Amniotic stem cell (primary cell): ENCODE data around the gene SLC25A6.
"Not testable (repeated sequence)": the region's sequence is repeated elsewhere in the genome, so short reads cannot be mapped to it uniquely, and the experiment has no call there.

Source experiments
- DNase-seq: peaks from one replicate; lab custom pipeline; 2025; lab: John Stamatoyannopoulos, UW

Gene SLC25A6

DNA sequence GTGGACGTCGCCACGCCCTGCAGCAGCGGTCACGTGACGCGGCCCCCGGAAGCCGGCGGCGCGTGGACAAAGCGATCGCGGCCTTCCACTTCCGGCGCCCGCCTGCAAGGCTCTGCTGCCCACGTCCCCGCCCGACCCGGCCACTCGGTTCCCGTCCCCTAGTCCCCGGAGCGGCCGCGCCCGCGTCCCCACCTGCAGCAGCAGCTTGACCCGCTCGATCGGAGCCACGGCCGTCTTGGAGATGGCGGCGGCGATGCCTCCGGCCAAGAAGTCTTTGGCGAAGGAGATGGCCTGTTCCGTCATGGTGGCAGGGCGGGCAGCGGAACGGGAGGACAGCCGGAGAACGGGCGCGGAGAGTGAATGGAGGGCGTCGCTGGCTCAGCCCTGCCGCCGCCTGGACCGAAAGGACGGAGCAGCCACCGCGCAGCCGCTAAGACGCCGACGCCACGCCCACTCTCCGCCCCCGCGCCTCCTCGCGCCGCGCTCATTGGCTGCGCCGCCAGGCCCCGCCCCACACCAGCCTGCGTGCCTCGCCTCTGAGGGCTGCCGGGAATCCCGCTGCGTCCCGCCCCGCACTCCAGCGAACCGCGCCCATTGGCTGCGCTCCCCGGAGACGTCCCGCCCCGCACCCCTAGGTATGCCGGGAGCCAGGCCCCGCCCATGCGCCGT, at the start of gene SLC25A6:
SLC25A6 (minus strand) TSS at position 407 of the 669 bp plus-strand sequence; CDS start at position 303, 104 bp downstream.
- no peak for DNase-seq

DNA sequence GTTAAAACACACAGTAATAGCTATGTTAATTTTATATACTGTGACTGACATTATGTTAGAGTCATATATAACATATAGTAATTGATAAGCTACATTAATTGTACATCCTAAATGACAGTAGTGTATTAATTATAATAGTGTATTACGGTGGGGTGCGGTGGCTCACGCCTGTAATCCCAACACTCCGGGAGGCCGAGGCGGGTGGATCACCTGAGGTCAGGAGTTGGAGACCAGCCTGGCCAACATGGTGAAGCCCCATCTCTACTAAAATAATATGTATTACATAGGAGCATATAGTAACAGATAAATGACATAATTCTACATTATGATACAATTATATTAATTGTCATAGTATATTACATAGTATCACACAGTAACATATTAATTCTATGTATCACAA, 48.6 kb upstream of the SLC25A6 start:
- no peak for DNase-seq

DNA sequence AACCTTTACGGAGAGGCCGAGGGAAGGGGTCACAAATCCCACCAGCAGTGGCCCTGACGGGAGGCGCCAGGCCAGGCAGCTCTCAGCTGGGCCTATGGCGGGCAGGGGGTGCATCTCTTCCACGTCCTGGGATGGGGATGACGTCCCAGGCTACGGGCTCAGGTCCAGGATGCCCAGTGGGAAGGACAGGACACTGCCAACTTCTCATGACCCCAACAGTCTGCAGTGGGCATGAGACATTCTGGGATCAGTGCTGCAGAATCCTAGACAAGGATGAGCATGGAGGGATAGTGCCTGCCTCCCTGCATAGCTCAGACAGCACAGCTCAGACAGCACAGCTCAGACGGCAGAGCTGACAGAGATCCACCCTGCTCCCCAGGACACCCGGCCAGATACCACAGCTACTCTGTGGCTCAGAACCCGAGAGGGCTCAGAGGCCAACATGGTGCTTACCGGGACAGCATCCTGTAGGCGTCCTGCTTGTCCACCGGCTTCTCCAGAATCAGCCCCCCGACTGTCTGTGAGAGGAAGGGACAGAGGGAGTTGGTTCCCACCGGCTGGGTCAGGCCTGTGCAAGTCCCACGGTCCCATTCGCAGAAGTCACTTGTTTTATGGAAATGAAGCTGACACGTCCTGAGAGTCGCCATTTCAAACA, 43.5 kb upstream of the SLC25A6 start:
- no peak for DNase-seq

DNA sequence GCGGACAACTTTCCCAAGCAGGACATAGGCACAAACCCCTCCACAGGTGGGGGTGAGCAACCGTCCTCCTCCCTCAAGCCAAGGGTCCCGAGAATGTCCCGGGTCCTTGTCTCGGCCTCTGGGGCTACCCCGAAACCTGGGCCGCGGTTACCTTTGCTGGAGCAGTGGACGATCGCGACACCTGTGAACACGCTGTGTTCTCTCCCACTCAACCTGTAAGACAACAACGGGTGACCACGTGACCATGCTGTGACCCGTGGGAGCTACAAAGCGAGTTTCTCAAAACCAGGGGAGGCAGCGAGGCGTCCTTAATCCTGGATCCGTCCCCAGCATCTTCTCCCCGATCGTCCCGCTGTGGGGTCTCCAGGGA, 42.9 kb upstream of the SLC25A6 start:
- DNase-seq = no peak

DNA sequence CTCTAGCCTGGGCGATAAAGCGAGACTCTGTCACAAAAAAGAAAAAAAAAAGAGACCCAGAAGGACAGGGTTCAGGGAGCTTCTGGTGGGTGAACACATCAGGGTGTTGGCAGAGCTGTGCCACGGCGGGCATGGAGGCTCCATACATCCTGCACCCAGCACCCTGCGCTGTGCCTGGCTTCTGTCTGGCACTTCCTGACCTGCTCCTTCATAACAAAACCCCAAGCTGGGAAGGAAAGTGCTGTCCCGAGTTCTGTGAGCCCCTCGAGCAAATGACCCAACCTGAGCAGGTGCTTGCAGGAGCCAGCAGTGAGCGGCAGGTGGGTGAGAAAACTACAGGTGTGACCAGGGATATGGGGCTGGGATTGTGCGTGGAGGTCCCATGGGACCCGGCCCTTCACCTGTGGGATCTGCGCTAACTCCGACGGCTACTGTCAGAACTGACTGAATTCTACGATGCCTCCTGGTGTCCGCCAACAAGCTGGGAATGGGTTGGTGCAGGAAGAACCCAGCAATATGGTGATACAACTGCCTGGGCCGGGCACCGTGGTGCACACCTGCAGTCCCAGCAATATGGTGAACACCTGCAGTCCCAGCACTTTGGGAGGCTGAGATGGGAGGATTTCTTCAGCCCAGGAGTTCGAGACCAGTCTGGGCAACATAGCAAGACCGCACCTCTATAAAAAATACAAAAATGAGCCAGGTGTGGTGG, 41.9 kb upstream of the SLC25A6 start:
- DNase-seq = no peak

DNA sequence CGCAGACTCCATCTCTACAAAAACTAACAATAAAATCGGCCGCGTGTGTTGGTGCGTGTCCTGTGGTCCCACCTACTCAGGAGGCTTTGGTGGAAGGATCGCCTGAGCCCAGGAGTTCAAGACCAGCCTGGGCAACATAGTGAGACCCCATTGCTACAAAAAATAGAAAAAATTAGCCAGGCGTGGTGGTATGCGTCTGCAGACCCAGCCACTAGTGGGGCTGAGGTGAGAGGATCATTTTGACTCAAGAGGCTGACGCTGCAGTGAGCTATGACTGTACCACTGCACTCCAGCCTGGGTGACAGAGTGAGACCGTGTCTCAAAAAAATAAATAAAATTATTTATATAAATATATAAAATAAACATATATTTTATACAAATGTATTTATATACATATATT, 38.5 kb upstream of the SLC25A6 start:
- DNase-seq = no peak

DNA sequence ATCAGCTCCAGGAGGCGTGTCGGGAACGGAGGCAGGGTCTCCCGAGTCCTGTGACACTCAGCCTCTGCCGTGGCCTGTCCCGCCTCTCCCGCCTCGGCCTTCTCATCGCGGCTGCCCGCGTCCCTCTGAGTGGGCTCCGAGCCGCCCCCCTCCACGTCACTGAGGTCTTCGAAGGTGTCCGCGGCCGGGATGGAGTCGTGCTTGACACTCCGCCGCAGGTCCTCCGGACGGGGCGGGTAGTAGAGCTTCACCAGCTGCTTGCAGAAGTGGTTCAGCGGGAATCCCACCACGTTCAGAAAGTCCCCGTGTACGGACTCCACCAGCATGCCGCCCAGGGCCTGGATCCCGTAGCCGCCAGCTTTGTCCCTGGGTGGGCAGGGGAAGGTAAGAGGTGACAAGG, 35.8 kb upstream of the SLC25A6 start:
- no peak for DNase-seq

DNA sequence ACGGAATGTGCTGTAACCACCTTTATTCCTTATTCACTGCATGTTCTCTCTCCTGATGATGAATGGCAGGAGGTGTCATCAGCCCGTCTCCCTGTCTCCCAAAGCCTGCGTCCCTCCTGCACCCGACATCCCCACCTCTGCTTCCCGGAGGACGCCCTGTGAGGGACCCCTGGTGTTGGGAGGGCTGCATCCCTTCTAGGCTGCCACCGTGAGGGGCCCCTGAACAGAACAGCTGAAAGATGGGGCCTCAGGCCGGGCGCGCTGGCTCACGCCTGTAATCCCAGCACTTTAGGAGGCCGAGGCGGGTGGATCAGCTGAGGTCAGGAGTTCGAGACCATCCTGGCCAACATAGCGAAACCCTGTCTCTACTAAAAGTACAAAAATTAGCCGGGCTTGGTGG, 34.4 kb upstream of the SLC25A6 start:
- DNase-seq = not testable (repeated sequence)

DNA sequence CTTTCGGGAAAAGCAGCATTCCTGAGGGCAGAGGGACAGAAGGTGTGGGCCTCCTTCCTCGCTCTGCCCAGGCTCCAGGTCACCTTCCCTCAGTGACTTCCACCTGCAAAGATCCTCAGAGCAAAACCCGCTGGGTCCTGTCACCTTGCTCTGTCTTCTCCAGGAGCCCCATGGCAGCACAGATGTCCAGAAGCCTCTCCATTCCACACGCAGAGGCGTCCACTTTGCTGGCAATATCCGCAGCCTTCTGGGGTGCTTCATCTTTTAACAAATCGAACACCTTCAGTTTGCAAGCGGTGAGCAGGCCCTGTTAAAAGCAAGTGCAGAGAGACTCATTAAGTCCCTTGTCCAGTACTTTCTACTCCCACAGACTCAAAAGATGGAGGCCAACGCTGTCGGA, 33.5 kb upstream of the SLC25A6 start:
- no peak for DNase-seq

DNA sequence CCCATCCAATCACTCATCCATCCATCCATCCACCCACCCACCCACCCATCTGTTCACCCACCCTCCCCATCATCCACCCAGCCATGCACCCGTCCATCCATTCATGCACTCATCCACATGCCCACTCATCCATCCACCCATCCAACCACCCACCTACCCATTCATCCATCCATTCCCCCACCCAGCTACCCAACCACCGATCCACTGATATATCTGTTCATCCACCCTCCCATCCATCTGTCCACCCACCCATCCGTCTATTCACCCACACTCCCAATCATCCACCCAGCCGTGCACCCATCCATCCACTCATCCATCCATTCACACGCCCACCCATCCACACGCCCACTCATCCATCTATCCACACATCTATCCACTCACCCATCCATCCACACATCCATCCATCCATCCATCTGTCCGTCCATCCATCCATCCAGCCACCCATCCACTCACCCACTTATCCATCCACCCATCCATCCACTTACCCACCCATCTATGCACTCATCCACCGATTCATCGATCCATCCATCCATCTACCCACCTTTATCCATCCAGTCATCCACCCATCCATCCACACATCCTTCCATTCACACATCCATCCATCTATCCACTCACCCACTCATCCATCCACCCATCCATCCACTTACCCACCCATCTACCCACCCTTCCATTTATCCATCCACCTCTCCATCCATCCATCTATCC, 32.4 kb upstream of the SLC25A6 start:
- DNase-seq = no peak

DNA sequence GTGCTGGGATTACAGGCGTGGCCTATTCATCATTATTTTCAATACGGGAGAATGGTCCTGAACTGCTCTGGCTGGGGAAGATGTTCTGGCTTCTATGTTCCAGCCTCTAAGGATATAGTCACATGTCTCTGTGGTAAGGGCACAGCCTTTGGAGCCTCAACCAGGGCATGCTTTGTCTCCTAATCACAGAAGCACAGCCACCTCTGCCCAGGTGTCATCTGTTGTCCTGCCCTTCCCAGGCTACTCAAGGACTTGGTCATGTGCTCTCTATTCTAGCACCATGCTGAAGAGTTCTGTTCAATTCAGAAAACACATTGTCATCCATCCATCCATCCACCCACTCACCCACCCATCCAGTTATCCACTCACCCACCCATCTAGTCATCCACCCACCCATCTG, 31.3 kb upstream of the SLC25A6 start:
- no peak for DNase-seq

DNA sequence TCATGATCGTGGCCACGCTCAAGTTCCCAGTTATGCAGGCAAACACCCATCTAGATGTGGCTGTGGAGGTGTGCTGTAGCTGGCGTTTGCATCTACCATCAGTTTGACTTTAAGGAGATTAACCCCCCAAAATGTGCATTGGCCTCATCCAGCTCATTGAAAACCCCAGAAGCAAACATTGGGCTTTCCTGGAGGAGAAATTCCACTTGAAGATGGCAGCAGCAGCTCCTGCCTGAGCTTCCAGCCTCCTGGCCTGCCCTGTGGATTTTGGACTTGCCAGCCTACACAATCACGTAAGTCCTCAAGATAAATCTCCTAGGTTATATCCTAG, 30.2 kb upstream of the SLC25A6 start:
- no peak for DNase-seq

DNA sequence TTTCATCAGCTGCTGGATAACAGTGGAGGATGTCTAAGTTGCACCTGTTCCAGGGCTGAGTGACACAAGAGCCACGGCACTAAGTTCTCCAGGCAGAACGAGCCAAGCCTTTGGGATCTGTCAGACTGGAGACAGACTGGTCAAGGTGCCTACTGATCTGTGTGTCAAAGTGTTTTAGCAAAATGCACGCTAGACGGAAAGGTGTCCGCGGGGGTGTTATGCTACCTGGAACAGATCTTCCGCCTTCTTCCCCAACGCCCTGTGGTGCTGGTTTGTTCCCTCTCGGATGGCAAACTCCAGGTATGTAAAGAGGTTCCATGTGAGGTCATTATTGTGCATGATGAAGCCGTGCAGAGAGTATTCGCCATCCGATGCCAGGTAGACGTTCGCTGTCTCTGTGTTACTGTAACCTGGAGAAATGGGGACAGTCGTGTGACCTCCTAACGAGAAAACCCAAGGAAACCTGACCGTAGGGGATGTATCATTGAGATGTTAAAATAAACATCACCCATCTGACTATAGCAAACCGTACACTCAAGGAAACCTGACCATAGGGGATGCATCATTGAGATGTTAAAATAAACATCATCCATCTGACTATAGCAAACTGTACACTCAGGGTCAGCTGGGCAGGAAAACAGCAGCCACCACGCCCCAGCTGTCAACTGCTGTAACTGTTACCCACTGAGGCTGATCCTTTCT, 29.7 kb upstream of the SLC25A6 start:
- no peak for DNase-seq

DNA sequence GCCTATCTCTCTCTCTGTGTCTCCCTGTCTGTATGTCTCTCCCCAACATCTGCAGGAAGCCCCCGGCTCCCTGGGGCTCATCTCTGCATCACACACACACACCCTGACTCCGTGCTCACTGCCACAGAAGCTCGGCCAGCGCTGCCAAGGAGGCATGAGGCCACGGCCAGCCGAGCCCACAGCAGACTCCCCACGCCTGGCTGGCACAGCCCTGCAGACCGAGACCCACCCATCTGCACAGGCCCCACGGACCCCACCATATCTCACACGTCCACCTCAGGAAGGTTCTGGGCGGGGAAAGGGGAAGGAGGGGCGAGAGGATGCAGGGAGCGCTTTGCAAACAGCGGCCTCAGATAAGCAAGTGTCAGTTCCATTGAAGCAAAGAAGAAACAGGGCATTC, 28.5 kb upstream of the SLC25A6 start:
- no peak for DNase-seq

DNA sequence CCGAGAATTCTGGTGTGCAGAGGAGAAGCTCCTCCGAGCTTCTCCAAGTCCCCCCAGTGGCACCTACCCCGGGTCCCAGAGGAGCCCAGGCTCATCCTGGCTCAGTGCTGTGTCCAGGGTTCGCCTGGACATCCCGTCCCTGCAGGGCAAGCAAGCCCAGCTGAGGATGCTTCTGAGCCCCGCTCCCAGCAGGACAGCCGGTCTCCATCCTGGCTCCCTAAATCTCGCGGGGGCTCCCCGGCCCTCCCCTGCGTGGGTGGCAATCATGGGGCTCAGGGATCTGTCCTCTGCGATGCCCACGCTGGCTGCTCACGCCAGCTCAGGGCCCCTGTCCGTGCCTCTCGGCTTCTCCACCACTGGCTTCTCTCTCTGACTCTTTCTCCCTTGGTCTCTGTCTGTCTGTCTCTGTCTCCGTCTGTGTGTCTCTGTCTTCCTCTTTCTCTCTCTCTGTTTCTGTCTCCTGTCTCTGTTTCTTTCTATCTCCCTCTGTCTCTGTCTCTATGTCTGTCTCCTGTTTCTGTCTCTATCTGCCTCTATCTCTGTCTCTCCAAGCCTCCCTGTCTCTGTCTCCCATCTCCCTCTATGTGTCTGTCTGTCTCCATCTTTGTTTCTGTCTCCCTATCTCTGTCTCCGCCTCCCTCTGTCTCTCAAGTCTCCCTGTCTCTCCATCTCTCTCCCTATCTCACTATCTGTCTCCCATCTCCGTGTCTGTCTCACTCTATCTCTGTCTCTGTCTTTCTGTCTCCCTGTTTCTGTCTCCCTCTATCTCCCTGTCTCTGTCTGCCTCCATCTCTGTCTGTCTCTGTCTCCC, 27.8 kb upstream of the SLC25A6 start:
- no peak for DNase-seq

DNA sequence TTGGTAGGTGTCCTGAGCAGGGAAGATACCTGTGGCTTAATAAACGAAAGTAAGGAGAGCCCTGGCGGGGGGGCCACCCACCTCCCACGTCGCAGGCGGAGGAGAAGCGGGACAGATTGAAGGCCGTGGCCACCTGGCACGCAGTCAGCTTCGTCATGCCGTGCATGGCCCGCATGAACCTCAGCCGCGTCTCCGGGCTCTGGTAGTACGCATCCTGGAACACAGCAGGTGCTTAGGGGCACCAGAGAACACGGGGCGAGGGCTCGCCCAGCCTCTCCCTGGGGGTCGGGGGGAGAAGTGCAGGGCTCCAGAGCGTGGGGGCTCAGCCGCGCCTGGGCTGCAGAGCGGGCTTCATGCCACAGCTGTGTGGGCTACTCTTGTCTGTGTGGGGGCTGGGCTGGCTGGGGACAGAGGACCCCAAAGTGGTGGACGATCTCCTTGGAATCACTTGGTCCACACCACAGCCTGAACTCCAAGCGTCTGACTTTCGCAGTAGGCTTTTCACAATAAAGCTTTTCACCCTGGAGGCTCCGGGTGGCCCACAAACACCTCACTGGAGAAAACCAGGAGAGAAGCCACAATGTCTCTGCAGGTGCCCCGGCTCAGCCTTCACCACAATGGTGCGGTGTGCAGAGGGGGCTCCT, 27.1 kb upstream of the SLC25A6 start:
- no peak for DNase-seq

DNA sequence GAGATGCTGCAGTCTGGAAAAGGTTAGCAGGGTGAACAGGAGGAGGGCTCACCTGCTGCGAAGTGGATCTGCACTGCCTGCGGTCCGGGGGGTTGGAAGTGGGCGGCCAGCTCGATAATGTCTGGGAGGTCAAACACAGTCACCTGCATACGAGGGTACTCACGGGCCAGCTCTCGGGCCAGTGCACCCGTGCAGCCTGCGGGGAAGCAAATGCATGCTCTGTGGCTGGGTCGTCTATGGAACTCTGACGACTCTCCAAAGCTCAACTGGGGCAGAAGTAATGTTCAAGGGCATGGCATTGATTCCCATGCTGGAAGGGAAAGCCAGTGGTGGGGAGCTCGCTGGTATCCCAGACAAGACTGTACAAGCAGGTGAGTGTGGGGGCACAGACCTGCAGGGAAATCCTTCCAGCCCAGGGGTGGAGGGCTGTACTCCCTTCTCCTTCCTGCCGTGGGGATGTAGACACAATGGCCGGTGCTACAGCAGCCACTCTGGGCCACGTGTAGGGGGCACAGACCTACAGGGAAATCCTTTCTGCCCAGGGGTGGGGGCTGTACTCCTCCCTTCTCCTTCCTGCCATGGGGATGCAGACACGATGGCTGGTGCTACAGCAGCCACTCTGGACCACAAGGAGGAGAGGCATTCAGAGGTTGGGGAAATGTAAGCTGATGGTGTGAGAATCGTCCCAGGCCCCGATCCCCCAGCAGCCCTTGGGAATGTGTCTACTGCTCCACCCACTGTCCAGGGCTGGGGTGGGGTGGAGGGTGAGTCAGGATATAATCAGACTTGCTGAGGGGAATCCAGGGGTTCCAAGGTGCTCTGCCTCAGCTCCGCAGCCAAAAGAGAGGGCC, 26.2 kb upstream of the SLC25A6 start:
- no peak for DNase-seq

DNA sequence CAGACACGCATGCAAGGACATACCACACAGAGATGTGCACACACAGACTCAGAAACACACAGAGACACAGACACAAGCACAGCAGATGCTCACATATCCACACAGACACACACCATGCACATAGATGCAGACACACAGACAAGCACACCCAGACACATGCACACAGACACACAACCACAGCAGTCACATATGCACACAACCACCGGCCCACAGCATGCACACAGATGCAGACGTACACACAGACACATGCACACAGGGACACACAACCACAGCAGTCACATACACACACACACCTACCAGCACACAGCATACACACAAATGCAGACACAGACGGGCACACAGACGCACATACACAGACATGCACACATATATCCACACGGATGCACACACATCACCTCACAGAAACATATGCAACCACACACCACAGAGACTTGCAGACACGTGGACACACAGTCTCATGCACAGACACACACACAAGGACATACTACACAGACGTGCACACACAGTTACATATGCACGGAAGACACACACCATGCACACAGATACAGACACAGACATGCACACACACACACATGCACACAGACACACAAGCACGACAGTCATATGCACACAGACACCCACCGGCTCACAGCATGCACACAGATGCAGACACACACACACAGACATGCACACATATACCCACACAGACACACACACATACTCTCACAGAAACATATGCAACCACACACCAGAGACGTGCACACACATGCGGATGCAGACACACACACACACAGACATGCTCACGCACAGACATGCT, 25.2 kb upstream of the SLC25A6 start:
- DNase-seq = no peak

DNA sequence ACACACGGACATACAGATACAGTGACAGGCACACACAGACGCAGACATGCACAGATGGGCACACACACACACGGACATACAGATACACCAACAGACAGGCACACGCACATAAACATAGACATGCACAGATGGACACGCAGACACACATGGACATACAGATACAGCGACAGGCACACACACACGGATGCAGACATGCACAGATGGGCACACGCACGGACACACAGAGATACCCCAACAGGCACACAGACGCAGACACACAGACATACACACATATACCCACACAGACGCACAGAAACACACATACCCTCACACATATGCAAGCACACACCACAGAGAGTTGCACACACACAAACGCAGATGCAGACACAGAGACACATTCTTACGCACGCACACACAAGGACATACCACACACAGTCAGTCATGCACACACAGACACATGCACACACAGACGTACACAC, 24.4 kb upstream of the SLC25A6 start:
- no peak for DNase-seq
